GM19452 (cell line): ENCODE measurements around the gene WDR33.

Experiments
- ATAC-seq: cut with Tn5 transposase; IDR thresholded peaks from one replicate; pipeline ENCODE4 v1.9.1; 2021; ENCODE audit not compliant: unreplicated experiment

WDR33 gene

GRCh38 chr2:127658641-127659407, 152.1 kb downstream of the WDR33 start:
- no peak for ATAC-seq

- ATAC-seq = no peak
These were observed 152.8 kb downstream of the WDR33 start for GRCh38 chr2:127658146-127658545.

GRCh38 chr2:127657232-127657595, 153.8 kb downstream of the WDR33 start:
- ATAC-seq = no peak

- ATAC-seq = no peak
These were observed 154.3 kb downstream of the WDR33 start for GRCh38 chr2:127656569-127657231.

GRCh38 chr2:127655209-127656073, 155.5 kb downstream of the WDR33 start:
- ATAC-seq = no peak

- no peak for ATAC-seq
These were observed 156.2 kb downstream of the WDR33 start for GRCh38 chr2:127654838-127655175.

GRCh38 chr2:127654084-127654837, 156.7 kb downstream of the WDR33 start:
- no peak for ATAC-seq

- ATAC-seq = no peak
These were observed 157.4 kb downstream of the WDR33 start for GRCh38 chr2:127653421-127654083.

GRCh38 chr2:127652786-127653357, 158.1 kb downstream of the WDR33 start:
- no peak for ATAC-seq

GRCh38 chr2:127651971-127652550, 158.9 kb downstream of the WDR33 start:
- ATAC-seq = no peak

GRCh38 chr2:127651381-127651809, 159.6 kb downstream of the WDR33 start:
- ATAC-seq = no peak
